KMS-11 (cell line): ENCODE data around the gene PDE1A.
"Not testable (repeated sequence)": the region's sequence is repeated elsewhere in the genome, so short reads cannot be mapped to it uniquely, and the experiment has no call there.

Experiments used
- H2AFZ ChIP-seq: fragments of 200-600 bp; sonication (generic); 2 replicates; pipeline ENCODE4 v1.6.1; 2016; ENCODE audit warnings: antibody characterized with exemption, mixed run types, low read depth
- H3K27ac ChIP-seq: fragments of 200-600 bp; sonication (generic); 2 replicates; pipeline ENCODE4 v1.6.1; 2016; ENCODE audit warnings: mild to moderate bottlenecking, mixed run types
- H3K27me3 ChIP-seq: fragments of 200-600 bp; sonication (generic); 2 replicates; pipeline ENCODE4 v1.6.1; 2017; ENCODE audit warnings: mild to moderate bottlenecking, low read depth, mixed run types, moderate library complexity; ENCODE audit not compliant: insufficient read depth
- H3K36me3 ChIP-seq: fragments of 200-600 bp; sonication (generic); 2 replicates; pipeline ENCODE4 v1.6.1; 2017; ENCODE audit warnings: mild to moderate bottlenecking, mixed run types; ENCODE audit not compliant: insufficient read depth
- H3K4me1 ChIP-seq: fragments of 200-600 bp; sonication (generic); 2 replicates; pipeline ENCODE4 v1.6.1; 2016; ENCODE audit warnings: mild to moderate bottlenecking, low read depth, mixed run types; ENCODE audit not compliant: poor library complexity, severe bottlenecking
- H3K4me2 ChIP-seq: fragments of 200-600 bp; sonication (generic); 2 replicates; pipeline ENCODE4 v1.7.0; 2016; ENCODE audit warnings: mild to moderate bottlenecking, mixed run types
- H3K4me3 ChIP-seq: fragments of 200-600 bp; sonication (generic); IDR thresholded peaks from 2 replicates; pipeline ENCODE4 v1.6.1; 2017; ENCODE audit warnings: low read depth, low read length, mixed read lengths; ENCODE audit not compliant: insufficient read depth
- H3K79me2 ChIP-seq: fragments of 200-600 bp; sonication (generic); 2 replicates; pipeline ENCODE4 v1.6.1; 2016; ENCODE audit warnings: low read depth, mixed run types; ENCODE audit not compliant: insufficient read depth
- H3K9ac ChIP-seq: fragments of 200-600 bp; sonication (generic); 2 replicates; pipeline ENCODE4 v1.6.1; 2016; ENCODE audit warnings: mild to moderate bottlenecking, mixed run types
- H4K20me1 ChIP-seq: fragments of 200-600 bp; sonication (generic); 2 replicates; pipeline ENCODE4 v1.6.1; 2016; ENCODE audit warnings: mild to moderate bottlenecking, mixed run types; ENCODE audit not compliant: insufficient read depth
- CTCF ChIP-seq: fragments of 200-600 bp; sonication (generic); conservative IDR thresholded peaks from 2 replicates; pipeline ENCODE4 v1.6.1; 2017; ENCODE audit warnings: low read depth, mild to moderate bottlenecking, antibody characterized with exemption, low read length, moderate library complexity, mixed read lengths

Gene PDE1A

GRCh38 chr2:182281276-182281675, 145.6 kb downstream of the PDE1A start:
- Histone ChIP-seq H3K9ac (no peak overlapping the region), H2AFZ (no peak overlapping the region), H3K79me2 (no peaks in the 10 kb centered on the region), H3K4me2 (no peak overlapping the region), H3K4me3 (no peak overlapping the region), H3K36me3 (no peaks in the 10 kb centered on the region), H4K20me1 (no peaks in the 10 kb centered on the region), H3K27ac (no peak overlapping the region), H3K4me1 (no peaks in the 10 kb centered on the region), H3K27me3 (no peaks in the 10 kb centered on the region)
- TF ChIP-seq CTCF = no peak

GRCh38 chr2:182280118-182280517, 146.7 kb downstream of the PDE1A start:
- Histone ChIP-seq H3K4me3 (no peak overlapping the region), H3K9ac (no peak overlapping the region), H3K79me2 (no peaks in the 10 kb centered on the region), H3K27ac (no peak overlapping the region), H2AFZ (no peak overlapping the region), H3K4me2 (no peak overlapping the region), H3K4me1 (no peaks in the 10 kb centered on the region), H4K20me1 (no peaks in the 10 kb centered on the region), H3K36me3 (no peaks in the 10 kb centered on the region), H3K27me3 (no peaks in the 10 kb centered on the region)
- TF ChIP-seq CTCF = no peak

- not testable (repeated sequence) for H3K79me2 ChIP-seq, H3K4me1 ChIP-seq, H2AFZ ChIP-seq, H3K27me3 ChIP-seq, H3K36me3 ChIP-seq, H3K27ac ChIP-seq, H3K9ac ChIP-seq, H4K20me1 ChIP-seq, H3K4me3 ChIP-seq, H3K4me2 ChIP-seq
These were observed 150.2 kb downstream of the PDE1A start for GRCh38 chr2:182276662-182277061.

GRCh38 chr2:182267971-182268370, 158.9 kb downstream of the PDE1A start:
- Histone ChIP-seq H3K79me2 (no peaks in the 10 kb centered on the region), H2AFZ (no peak overlapping the region), H3K36me3 (no peaks in the 10 kb centered on the region), H3K27ac (no peak overlapping the region), H4K20me1 (no peaks in the 10 kb centered on the region), H3K4me2 (no peak overlapping the region), H3K27me3 (no peaks in the 10 kb centered on the region), H3K4me1 (peaks cover 10% of the 10 kb centered on the region), H3K4me3 (no peak overlapping the region), H3K9ac (no peak overlapping the region)
- no peak for TF ChIP-seq CTCF

- no peaks in the 10 kb centered on the region for H3K27me3 ChIP-seq
- no peaks in the 10 kb centered on the region for H3K79me2 ChIP-seq
- H3K4me2 ChIP-seq = no peak overlapping the region; the same call in 1 of the 2 replicates
- no peaks in the 10 kb centered on the region for H3K36me3 ChIP-seq
- H3K4me3 ChIP-seq = no peak overlapping the region
- no peak overlapping the region for H2AFZ ChIP-seq
- peaks cover 10% of the 10 kb centered on the region for H3K4me1 ChIP-seq
- H3K27ac ChIP-seq = no peak overlapping the region
- no peaks in the 10 kb centered on the region for H4K20me1 ChIP-seq
- H3K9ac ChIP-seq = no peak overlapping the region
- no peak for TF ChIP-seq CTCF
These were observed 159.9 kb downstream of the PDE1A start for GRCh38 chr2:182266909-182267308.
